Ishikawa (cell line): ENCODE measurements around the gene INKA1.

Source experiments
- CEBPB ChIP-seq: IDR thresholded peaks from 2 replicates; pipeline ENCODE4 v1.6.1; 2012
- CREB1 ChIP-seq: IDR thresholded peaks from 2 replicates; pipeline ENCODE4 v1.6.1; 2012; ENCODE audit warnings: low read depth
- EGR1 ChIP-seq: IDR thresholded peaks from 2 replicates; pipeline ENCODE4 v1.6.1; 2012
- EP300 ChIP-seq: IDR thresholded peaks from 2 replicates; pipeline ENCODE4 v1.6.1; 2012; ENCODE audit warnings: borderline replicate concordance
- FOXM1 ChIP-seq: IDR thresholded peaks from 2 replicates; pipeline ENCODE4 v1.6.1; 2012; ENCODE audit warnings: low read depth, borderline replicate concordance
- MAX ChIP-seq: IDR thresholded peaks from 2 replicates; pipeline ENCODE4 v1.6.1; 2012
- NFIC ChIP-seq: IDR thresholded peaks from 2 replicates; pipeline ENCODE4 v1.6.1; 2012
- RAD21 ChIP-seq: IDR thresholded peaks from 2 replicates; pipeline ENCODE4 v1.6.1; 2012; ENCODE audit warnings: low read depth
- REST ChIP-seq: IDR thresholded peaks from 2 replicates; pipeline ENCODE4 v1.6.1; 2012; ENCODE audit warnings: low read depth, mild to moderate bottlenecking
- TAF1 ChIP-seq: IDR thresholded peaks from 2 replicates; pipeline ENCODE4 v1.6.1; 2012; ENCODE audit warnings: low read depth, mild to moderate bottlenecking
- TCF12 ChIP-seq: IDR thresholded peaks from 2 replicates; pipeline ENCODE4 v1.6.1; 2012; ENCODE audit warnings: low read depth
- TEAD4 ChIP-seq: IDR thresholded peaks from 2 replicates; pipeline ENCODE4 v1.6.1; 2012
- USF1 ChIP-seq: IDR thresholded peaks from 2 replicates; pipeline ENCODE4 v1.6.1; 2012
- YY1 ChIP-seq: IDR thresholded peaks from 2 replicates; pipeline ENCODE4 v1.6.1; 2012; ENCODE audit warnings: low read depth
- ZBTB7A ChIP-seq: IDR thresholded peaks from 2 replicates; pipeline ENCODE4 v1.6.1; 2012; ENCODE audit warnings: low read depth

Gene INKA1

GRCh38 chr3:49841806-49842205 lies 38.7 kb downstream of the INKA1 start:
- TF ChIP-seq RAD21 (no peak), YY1 (no peak), TCF12 (no peak), EGR1 (no peak), MAX (no peak), CEBPB (no peak), TAF1 (no peak), NFIC (no peak), ZBTB7A (no peak), CREB1 (no peak)

GRCh38 chr3:49842843-49843517 lies 39.9 kb downstream of the INKA1 start:
- TF ChIP-seq REST (no peak), TEAD4 (no peak), EP300 (no peak), CEBPB (no peak), EGR1 (no peak), YY1 (no peak), TCF12 (no peak), ZBTB7A (no peak), CREB1 (no peak), MAX (no peak), RAD21 (no peak), TAF1 (no peak)

- TF ChIP-seq TAF1 (no peak), TCF12 (no peak), ZBTB7A (no peak), YY1 (no peak), CEBPB (no peak), USF1 (no peak), CREB1 (no peak), REST (no peak), MAX (no peak), FOXM1 (no peak), EGR1 (no peak)
These were observed 41.6 kb downstream of the INKA1 start for GRCh38 chr3:49844464-49845183.

GRCh38 chr3:49845694-49846093 lies 42.6 kb downstream of the INKA1 start:
- no peak for TF ChIP-seq EP300
- TF ChIP-seq YY1 = no peak
- TF ChIP-seq CEBPB = no peak
- no peak for TF ChIP-seq FOXM1
- TF ChIP-seq TCF12 = no peak
- no peak for TF ChIP-seq USF1
- no peak for TF ChIP-seq TAF1
- no peak for TF ChIP-seq EGR1
- TF ChIP-seq RAD21 = no peak
- no peak for TF ChIP-seq CREB1
- no peak for TF ChIP-seq TEAD4
- no peak for TF ChIP-seq NFIC
- no peak for TF ChIP-seq REST
- TF ChIP-seq MAX = no peak
- TF ChIP-seq ZBTB7A = no peak
